HG02938 (cell line): Measurements from ENCODE around the gene WDR1.

ENCODE experiments used
- ATAC-seq: cut with Tn5 transposase; IDR thresholded peaks from one replicate; pipeline ENCODE4 v1.9.1; 2021; ENCODE audit warnings: mild to moderate bottlenecking, moderate library complexity; ENCODE audit not compliant: unreplicated experiment

Gene WDR1, protein sequence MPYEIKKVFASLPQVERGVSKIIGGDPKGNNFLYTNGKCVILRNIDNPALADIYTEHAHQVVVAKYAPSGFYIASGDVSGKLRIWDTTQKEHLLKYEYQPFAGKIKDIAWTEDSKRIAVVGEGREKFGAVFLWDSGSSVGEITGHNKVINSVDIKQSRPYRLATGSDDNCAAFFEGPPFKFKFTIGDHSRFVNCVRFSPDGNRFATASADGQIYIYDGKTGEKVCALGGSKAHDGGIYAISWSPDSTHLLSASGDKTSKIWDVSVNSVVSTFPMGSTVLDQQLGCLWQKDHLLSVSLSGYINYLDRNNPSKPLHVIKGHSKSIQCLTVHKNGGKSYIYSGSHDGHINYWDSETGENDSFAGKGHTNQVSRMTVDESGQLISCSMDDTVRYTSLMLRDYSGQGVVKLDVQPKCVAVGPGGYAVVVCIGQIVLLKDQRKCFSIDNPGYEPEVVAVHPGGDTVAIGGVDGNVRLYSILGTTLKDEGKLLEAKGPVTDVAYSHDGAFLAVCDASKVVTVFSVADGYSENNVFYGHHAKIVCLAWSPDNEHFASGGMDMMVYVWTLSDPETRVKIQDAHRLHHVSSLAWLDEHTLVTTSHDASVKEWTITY

DNA sequence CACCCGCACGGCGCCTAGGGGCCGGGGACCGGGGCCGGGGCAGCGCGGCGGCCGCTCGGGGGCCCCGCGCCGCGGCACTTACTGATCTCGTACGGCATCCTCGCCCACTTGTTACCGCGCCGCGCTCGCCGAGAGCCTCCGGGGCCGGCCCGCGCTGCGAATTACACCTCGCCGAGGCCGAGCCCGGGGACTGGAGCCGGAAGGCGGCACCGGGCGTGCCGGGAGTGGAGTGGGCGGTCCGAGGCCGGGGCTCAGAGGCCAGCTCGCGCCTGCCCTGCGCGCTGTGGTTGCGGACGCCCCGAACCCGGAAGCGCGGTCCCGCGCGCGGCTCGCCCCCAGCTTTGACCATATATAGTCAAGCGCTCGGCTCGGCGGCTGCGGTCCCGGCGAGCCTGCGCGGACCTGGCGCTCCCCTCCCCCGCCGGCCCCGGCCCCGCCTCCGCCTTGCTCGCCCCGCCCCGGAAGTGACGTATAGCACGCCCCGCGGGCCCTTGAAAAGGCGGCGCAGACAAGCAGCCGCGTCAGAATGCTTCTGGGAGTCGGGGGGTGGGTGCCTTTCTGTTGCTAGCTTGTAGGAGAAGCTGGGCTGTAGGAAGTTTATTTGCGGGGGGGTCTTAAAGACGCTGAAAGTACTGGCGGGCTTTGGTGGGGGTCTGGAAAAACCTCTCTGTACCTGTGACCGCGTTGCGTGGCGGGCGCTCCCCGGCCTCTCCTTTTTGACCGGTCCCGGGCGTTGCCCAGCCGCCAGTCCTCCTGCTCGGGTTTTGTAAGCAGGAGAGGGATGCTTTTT, at the start of gene WDR1:
TSS of gene WDR1 (minus strand) at position 231 of the 790 bp plus-strand sequence. CDS start at position 98, 133 bp downstream.
- peak; percentile 84 for ATAC-seq

DNA sequence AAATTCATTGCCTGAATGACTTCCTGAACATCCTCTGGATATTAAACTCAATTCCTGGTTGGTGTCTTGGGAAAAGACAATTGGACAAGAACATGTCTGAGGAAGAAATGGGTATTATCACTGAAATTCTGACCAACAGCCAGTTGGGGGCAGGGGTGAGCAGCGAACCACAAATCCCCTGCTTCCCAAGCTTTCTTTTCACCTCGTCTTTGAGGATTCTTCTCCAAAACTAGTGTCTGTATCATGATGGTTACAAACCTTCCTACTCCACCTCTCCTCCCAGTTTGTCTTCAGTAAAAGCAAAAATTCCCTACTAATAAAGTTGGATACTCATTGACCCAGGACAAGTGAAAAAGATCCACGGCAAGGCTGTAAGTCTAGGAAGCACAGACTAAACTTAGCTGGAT, 48.3 kb upstream of the WDR1 start:
- no peak for ATAC-seq

DNA sequence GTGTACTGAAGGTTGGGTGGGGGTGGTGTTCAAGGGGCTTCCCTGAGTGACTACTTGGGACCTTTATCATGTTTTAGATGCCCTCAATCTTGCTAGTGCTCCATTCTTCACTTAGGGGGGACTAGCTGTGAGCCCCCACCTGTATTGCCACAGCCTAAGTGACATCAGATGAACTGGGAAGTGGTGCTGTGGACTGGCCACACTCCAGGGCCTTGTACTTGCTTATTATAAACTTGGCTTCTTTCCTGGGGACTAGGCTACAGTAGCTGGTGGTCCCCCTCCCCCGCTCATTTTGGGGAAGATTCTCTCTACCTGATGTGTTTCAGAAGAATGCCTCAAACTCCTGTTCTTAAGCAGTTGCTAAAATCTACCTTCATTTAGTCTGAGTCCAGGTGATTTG, 46.7 kb upstream of the WDR1 start:
- no peak for ATAC-seq

DNA sequence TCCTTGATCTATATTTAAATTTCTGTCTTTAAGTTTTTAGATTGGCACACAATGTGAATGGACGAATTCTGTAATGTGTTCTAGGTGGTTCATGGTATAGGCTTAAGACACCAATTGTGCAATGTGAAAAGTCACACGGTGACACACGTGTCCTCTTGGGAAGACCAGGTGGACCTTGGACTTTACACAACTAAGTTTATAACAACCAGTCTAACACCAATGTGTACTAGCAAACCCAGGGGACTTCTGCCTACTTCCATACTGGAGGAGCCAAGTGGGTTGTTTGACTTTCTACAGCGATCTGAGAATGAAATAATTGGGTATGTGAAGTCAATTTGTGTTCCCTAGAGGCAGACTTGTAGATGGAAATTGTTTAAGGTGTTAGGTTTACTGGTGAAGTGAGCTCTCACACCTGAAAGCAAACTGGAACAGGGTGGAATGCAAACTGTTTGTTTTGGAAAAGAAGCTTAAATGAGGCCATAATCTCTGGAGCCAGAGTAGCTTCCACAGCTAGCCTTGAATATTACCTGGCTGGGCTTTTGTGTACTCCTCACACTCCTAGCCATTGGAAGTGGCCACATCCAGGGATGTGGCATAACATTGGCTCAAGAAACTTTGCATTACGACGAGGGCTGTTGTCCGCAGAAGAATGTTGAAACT, 45.9 kb upstream of the WDR1 start:
- no peak for ATAC-seq

DNA sequence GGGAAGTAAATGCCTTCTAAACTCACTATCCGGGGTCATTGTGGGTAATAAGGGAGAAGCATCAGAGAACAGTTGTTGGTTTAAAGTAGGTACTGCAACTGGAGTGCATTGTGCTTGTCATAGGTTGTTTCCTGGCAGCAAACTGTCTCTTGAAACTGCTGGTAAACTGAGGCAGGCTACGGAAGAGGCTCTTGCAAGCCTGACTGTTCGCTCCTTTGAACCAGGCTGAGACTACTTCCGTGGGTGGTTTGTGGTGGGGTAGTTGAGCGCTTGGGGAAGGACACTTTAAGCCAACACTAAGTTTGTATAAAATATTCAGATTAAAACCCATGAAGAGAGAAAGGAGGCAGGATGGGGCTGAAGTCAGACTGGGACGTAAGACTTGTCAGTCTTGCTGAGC, 45.2 kb upstream of the WDR1 start:
- no peak for ATAC-seq

DNA sequence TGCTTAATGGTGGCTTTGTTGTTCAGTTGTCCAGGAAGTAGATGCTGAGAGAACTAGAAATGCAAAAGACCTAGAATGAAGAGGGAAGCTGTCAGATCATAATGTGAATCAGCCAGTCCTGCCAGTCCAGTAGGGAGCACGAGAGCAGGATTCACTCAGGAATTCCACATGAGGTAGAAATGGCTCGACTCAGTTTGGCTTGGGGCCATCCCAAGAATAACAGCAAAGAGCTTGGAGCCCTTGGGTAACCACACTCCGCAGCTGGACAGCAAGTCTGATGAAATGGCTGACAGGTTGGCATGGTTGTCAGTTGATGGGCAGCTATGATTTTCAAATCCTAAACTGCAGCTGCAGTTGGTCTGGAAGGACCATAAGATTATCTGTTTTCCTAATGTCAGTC, 44.5 kb upstream of the WDR1 start:
- ATAC-seq, result no peak

DNA sequence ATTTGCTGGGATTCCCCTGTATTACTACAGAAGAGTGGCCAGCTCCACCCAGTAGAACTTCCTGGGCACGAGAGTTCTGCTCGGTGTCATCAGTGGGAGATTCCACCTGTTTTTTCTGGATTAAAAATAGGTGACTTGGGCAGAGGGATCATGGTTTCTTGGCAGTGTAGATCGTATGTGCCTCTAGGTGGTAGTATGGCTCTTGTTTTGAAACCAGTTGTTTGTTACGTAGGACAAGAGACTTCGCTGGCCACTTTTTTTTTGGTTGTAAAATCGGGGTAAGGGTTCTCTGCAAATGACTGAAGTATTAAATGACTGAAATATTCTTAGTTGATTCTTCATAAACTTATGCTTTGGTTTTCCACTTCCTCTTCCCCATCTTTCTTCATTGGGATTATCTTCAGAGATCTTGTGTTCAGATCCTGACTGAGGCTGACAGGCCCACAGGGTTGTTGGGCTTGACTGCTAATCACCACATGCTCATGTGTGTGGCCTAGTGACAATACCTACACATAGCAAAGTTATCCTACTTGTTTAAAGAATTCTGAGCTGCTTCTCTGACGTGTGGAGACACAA, 43.8 kb upstream of the WDR1 start:
- ATAC-seq, result no peak

DNA sequence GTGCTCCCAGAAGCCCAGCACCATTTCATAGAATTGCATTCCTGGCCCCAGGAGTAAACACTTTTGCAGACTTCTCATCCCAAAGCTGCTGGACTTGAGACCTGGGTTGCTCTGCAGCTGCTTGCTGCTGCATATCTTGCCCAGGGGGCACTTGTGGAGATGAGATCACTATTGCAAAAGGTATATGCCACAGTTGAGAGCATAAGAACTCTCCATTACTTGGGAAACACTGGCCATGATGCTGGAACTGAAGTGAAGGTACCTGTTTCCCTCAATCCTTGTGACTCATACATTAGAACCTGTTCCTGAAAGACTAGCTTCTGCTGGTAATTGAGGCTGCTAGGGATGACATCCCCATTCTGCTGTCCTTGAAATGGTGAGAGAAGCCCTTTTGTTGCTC, 43.1 kb upstream of the WDR1 start:
- ATAC-seq, result no peak

DNA sequence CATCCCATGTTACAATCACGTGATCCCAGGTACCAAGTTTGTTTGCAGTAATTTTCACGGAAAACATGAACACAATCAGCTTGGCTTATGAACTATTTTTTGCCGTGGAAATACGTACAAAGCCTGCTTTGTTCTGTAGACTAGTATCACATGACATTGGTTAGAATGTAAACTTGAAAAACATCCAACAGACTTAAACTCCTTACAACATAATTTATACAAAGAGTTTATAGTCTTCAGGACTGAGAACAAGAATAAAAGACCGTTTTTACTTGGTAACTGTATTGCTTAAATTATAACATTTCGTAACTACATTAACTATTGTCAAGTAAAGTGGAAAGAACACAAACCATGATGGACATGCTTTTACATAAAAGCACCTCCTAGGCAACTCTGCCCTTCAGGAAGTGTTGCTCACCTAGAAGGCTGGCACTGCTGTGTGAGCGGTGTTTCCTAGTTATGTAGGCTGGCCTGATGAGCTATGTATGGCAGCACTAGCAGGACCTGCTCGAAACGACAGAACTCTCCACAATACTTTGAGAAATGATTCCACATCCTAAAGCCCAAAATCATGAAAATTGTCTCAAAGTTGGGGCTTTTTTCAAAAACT, 41.8 kb upstream of the WDR1 start:
- ATAC-seq, result no peak

DNA sequence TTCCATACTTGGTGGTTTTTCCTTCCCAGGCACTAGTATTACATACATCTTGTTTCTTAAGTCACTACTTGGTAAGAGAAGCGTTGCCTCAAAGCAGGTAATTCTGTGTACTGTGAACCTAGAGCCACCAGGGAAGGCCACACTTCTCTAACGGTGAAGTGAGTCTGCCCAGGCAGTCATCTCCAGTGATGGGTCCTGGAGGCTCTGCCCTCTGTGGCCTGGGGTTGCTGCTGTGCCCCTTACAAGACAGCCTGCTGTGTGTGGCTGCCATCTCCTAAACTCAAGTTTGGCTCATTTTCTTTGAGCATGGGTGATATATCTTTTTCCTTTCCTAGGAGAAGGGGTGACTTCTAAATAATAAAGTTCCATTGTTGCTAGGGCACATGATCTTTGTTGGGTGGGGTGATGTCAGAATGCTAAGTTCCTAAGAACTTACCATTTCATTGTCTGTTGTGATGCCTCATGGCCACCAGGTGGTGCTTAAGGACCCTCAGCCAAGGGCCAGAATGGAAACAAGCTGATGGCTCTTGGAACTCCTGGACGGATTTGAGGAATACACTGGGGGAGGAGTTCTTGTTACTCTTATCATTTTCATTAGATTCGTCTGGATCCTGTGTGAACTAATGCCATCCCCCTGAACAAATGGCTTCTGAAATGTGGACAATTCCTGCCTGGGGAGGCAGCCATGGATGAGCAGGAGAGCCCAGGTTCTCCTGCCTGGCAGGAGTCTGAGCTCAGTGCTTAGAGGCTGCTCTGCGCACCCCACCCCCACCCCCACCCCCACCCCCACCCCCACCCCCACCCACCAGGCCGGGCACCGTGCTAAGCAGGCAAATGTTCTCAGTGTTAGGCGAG, 41.1 kb upstream of the WDR1 start:
- ATAC-seq, result peak; percentile 84

DNA sequence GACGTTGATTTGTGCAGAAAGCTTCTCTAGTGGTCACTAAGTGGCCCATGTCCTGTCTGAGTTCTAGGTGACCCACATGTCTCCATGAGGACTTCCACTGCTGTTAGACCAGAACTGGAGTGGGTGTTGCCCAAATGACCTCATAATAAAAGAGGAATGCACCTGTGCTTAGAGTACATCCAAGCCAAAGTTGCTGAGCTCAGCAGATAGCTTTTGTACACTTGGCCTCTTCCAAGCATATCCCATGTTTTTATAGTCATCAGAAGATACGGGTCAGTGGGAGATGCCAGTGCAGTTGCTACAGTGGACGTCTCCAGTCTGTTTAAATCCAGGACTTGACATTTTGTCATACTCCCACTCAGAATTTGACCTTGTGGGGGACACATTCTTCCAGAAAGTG, 37.6 kb upstream of the WDR1 start:
- no peak for ATAC-seq

DNA sequence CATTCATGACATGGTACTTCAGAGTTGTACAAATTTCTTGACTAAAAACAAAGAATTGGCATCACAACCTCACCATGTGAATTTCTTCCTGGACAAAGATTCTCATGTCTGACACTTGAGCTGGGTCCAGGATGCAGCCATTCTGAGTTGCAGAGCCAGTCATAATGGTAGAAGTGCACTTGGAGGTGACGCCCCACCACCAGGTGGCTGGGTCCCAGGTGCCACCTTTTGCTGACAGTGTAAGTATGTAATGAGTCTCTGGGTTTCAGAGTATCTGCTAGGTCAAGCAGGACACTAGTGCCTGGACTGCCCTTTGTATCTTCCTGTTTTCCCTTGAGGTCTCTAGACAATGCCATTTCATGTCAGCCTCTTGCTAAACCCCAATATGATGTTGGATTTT, 36.6 kb upstream of the WDR1 start:
- ATAC-seq, result no peak

DNA sequence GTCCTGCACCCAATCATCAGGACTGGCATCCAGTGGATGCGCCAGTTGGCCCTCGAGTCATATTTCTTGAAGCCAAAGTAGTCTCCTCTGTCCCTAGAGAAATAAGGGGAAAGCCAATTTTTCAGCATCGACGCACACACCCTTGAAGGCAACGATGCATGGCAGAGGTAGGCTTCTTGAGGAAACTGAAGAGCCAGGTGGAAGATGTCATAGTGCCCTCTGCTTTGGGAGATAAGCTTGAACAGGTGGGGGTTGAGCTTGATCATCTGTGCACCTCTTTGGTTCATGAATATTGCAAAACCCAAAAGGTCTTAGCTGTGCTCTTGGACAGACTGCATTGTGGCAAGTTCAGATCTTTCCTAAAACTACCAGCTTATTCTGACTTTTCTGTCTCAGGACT, 34.6 kb upstream of the WDR1 start:
- ATAC-seq, result peak; percentile 58

DNA sequence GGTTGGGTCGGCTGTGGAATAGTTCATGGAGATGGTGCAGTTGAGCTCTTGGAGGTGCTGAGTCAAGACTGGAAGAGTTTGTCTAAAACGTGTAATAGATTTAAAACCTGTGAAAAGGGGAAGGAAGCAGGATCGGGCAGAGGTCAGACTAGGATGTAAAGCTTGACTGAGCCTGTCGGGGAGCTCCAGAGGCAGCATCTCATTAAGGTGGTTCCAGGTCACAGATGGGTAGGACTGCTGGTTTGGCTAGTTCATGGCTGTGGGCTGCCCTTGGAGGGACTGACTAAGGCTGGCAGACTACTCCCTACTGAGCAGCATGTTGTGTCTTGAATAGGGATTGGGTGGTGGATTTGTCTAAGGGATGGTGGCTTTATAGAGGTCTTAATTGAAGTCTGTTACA, 28.4 kb upstream of the WDR1 start:
- ATAC-seq, result no peak

DNA sequence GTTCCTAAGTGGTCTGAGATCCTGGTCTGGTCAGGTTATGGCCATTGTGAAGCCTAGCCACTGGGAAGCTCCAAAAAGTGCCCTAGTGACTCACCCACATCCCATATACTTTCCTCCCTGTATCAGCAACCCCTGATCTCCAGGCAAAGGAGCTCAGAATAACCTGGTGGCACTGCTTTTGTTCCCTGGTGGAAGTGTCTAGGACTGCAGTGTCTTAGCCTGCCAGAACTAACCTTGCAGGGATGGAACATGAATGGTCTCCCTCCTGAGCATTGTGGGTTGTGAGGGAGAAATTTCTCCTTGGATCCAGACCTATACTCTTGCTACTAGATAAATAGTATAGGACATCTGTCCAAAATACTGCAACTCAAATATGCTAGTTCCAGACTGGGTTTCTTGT, 27.9 kb upstream of the WDR1 start:
- no peak for ATAC-seq

DNA sequence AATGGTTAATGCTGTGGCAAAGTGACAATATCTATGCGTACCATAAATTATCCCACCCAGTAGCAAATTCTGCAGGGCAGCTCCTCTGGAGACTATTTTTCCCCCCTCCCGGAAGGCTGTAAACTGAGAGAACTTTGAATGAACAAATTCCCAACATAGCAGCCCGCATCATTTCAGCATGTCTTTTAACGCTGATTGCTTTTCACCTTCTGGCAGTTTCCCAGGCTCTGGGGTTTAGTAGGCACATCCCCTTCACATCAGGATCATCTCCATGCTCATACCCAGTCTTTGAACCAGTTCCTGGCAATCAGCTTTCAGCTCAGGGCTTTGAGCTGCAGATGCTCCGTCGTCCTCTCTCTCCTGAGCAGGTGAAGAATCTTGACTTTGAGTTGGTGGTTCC, 26.6 kb upstream of the WDR1 start:
- ATAC-seq, result no peak

DNA sequence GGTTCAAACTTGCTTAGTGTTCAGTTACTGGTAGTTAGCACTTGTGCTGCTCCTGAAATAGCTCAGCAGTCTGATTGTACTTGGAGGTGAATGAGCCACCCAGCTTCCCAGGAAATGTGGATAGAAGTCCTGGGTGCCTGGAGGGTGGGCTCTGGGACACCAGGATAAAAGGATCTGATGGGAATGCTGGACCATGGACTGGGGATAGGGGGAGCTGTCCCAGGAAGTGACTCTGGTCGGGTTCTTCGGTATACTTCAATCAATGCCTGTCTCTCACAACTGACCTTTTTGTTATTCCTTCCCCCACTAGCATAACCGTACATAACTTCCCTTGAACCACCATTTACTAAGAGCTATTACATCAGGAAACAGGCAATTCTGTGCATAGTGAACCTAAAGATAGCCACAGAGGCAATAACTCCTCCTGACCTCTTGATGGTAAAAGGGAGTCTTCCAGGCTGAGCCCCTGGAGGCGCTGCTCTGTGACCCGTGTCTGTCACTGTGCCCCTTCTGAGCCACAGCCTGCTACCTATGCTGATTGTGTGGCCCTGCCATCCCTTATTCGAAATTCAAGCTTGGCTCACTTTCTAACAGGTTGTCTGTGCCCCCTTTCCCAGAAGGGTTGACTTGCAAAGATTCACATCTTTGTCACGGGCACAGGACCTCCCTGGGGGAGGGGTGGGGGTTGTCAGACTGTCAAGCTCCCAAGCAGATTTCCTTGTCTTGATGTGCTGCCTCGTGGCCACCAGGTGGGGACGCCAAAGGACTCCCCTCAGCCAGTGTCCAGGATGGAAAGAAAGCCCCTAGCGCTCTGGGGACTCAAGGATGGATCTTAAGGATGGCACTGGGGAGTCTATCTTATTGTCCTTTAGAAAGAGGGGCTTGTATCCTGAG, 24.5 kb upstream of the WDR1 start:
- ATAC-seq, result no peak

DNA sequence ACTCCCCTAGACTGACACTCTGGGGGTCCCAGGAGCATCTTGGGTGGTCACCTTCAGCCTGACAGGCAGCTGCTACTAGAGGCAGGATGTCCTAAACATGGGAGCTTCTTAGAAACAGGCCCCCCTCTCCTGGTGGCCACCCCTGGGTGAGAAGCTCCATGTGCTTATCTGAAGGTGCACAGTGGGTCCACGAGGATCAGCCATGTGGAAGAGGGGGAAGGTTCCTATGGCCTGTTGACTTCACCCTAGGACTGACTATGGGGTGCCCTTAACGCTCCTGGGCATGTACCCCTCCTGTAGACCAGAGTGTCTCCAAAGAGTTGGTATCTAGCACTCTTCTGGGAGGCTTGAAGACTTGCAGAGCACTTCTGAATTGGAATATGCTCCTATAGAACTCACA, 22.9 kb upstream of the WDR1 start:
- ATAC-seq, result no peak

DNA sequence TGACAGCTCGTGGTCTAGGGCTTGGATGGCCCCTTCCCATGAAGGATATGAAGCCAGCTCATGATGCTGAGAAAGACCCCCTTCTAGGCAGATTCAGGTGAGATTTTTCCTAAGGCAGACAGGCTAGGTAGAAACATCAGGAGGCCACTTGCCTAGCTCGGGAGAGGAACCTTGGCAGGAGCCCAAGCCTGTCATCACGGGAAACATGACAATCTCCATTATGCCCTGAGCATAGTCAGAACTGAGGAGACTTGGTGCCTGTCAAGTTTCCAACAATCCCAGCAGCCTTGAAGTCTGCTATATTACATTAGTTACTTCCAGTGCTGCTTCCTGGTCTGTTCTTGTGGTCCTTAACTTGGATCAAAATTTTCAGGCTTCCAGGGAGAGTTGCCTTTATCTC, 18.7 kb upstream of the WDR1 start:
- ATAC-seq, result no peak
